Measurements from ENCODE around the gene SLC39A2. TPM values are rescaled to one million over a fixed set of nuclear protein-coding genes. Genes with fewer than 3 reads are reported as not detected.

The SLC39A2 gene
- total and polyA plus RNA-seq, 2 experiments from 2014 or later: not detected

GRCh38 chr14:21049271-21049673, 50.2 kb downstream of the SLC39A2 start (continued):
- TF ChIP-seq ETS1 (IDR thresholded peaks at IDR 0.05): no peak

- Mint-ChIP-seq H3K27ac (no peak overlapping the region), H3K4me1 (peaks cover 6% of the 10 kb centered on the region; the same call in 2 of the 3 replicates), H3K36me3 (ENCODE audit: low read depth) (no peaks in the 10 kb centered on the region), H3K27me3 (ENCODE audit: insufficient read depth, low read depth, poor library complexity) (peaks cover 2% of the 10 kb centered on the region), H3K9me3 (no peaks in the 10 kb centered on the region), H3K4me3 (no peak overlapping the region)
- ATAC-seq (no peak), DNase-seq (ENCODE audit: low spot score) (no peak)
- TF ChIP-seq CREB1 (CRISPR knock-in tag; IDR thresholded peaks at IDR 0.05; ENCODE audit: low read depth) (no peak), CTCF (conservative IDR thresholded peaks at IDR 0.05; ENCODE audit: low read depth in 2 of 2) (no peak), EZH2 (IDR thresholded peaks at IDR 0.05; ENCODE audit: low read depth, unreplicated experiment) (no peak), EZH2phosphoT487 (IDR thresholded peaks at IDR 0.05; ENCODE audit: unreplicated experiment) (no peak)
- TF ChIP-seq, protein P1, sequence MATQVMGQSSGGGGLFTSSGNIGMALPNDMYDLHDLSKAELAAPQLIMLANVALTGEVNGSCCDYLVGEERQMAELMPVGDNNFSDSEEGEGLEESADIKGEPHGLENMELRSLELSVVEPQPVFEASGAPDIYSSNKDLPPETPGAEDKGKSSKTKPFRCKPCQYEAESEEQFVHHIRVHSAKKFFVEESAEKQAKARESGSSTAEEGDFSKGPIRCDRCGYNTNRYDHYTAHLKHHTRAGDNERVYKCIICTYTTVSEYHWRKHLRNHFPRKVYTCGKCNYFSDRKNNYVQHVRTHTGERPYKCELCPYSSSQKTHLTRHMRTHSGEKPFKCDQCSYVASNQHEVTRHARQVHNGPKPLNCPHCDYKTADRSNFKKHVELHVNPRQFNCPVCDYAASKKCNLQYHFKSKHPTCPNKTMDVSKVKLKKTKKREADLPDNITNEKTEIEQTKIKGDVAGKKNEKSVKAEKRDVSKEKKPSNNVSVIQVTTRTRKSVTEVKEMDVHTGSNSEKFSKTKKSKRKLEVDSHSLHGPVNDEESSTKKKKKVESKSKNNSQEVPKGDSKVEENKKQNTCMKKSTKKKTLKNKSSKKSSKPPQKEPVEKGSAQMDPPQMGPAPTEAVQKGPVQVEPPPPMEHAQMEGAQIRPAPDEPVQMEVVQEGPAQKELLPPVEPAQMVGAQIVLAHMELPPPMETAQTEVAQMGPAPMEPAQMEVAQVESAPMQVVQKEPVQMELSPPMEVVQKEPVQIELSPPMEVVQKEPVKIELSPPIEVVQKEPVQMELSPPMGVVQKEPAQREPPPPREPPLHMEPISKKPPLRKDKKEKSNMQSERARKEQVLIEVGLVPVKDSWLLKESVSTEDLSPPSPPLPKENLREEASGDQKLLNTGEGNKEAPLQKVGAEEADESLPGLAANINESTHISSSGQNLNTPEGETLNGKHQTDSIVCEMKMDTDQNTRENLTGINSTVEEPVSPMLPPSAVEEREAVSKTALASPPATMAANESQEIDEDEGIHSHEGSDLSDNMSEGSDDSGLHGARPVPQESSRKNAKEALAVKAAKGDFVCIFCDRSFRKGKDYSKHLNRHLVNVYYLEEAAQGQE (IDR thresholded peaks at IDR 0.05; ENCODE audit: unreplicated experiment): no peak
- no peaks in the 10 kb centered on the region for H4K20me1 ChIP-seq (replicated peaks; ENCODE audit: insufficient read depth)
- no peak overlapping the region for H3K4me2 ChIP-seq
- H3K36me3 ChIP-seq (ENCODE audit: insufficient read depth): no peaks in the 10 kb centered on the region
- H3K4me3 ChIP-seq: no peak overlapping the region
- H3K9me2 ChIP-seq (ENCODE audit: insufficient read depth): no peaks in the 10 kb centered on the region; the same call in 1 of the 2 replicates
- H3K4me1 ChIP-seq (ENCODE audit: insufficient read depth): peaks cover 4% of the 10 kb centered on the region; the same call in 1 of the 2 replicates
- no peak overlapping the region for H2AFZ ChIP-seq
- H3K27me3 ChIP-seq (ENCODE audit: insufficient read depth): no peaks in the 10 kb centered on the region
- H3F3A ChIP-seq (replicated peaks; ENCODE audit: low read depth): no peaks in the 10 kb centered on the region
- no peaks in the 10 kb centered on the region for H3K79me2 ChIP-seq (replicated peaks; ENCODE audit: insufficient read depth)
- H3K27ac ChIP-seq (ENCODE audit: low read depth): no peak overlapping the region
Observed at GRCh38 chr14:21050597-21050996, 51.5 kb downstream of the SLC39A2 start.

Small RNA genes lying within 50 kb of the gene (microRNA-seq; reads per million reads assigned to microRNA genes)
- not detected for gene MIR6717

Small RNA genes lying within 50 kb of the gene (small RNA-seq; reads per million reads assigned to genes)
- gene RN7SL189P (ENCODE audit: low replicate concordance): not detected

Other genes starting within 250 kb of the SLC39A2 start
- not detected in 2 replicates for gene EDDM3B, start 230.9 kb upstream of the SLC39A2 start, total RNA-seq (2014; rRNA removed; shearing (Covaris generic))
- gene EDDM3B, start 230.9 kb upstream of the SLC39A2 start, polyA plus RNA-seq (2016; fragmentation: Nextera tagmentation; extraction: Ambion mirVana): not detected in 2 replicates
- gene RNASE6, start 218.0 kb upstream of the SLC39A2 start, total RNA-seq (2014; rRNA removed; shearing (Covaris generic)): 0.45 TPM in 1 of 2 replicates, not detected in the other
- not detected in 2 replicates for gene RNASE6, start 218.0 kb upstream of the SLC39A2 start, polyA plus RNA-seq (2016; fragmentation: Nextera tagmentation; extraction: Ambion mirVana)
- gene RNASE1, start 196.4 kb upstream of the SLC39A2 start, total RNA-seq (2014; rRNA removed; shearing (Covaris generic)): 0.56 TPM in 1 of 2 replicates, not detected in the other
- gene RNASE1, start 196.4 kb upstream of the SLC39A2 start, polyA plus RNA-seq (2016; fragmentation: Nextera tagmentation; extraction: Ambion mirVana): 1.7 and 2.0 TPM in 2 replicates
- gene RNASE3, start 107.9 kb upstream of the SLC39A2 start, total RNA-seq (2014; rRNA removed; shearing (Covaris generic)): not detected in 2 replicates
- not detected in 2 replicates for gene RNASE3, start 107.9 kb upstream of the SLC39A2 start, polyA plus RNA-seq (2016; fragmentation: Nextera tagmentation; extraction: Ambion mirVana)
- gene RNASE2, start 43.8 kb upstream of the SLC39A2 start, total RNA-seq (2014; rRNA removed; shearing (Covaris generic)): not detected in 2 replicates
- not detected in 2 replicates for gene RNASE2, start 43.8 kb upstream of the SLC39A2 start, polyA plus RNA-seq (2016; fragmentation: Nextera tagmentation; extraction: Ambion mirVana)
- 156 and 163 TPM in 2 replicates for gene METTL17, start 9.3 kb upstream of the SLC39A2 start, total RNA-seq (2014; rRNA removed; shearing (Covaris generic))
- gene METTL17, start 9.3 kb upstream of the SLC39A2 start, polyA plus RNA-seq (2016; fragmentation: Nextera tagmentation; extraction: Ambion mirVana): 74.9 and 77.7 TPM in 2 replicates
- gene NDRG2, start 25.8 kb downstream of the SLC39A2 start, total RNA-seq (2014; rRNA removed; shearing (Covaris generic)): 15.2 and 20.6 TPM in 2 replicates
- 8.8 and 10.5 TPM in 2 replicates for gene NDRG2, start 25.8 kb downstream of the SLC39A2 start, polyA plus RNA-seq (2016; fragmentation: Nextera tagmentation; extraction: Ambion mirVana)
- not detected in 2 replicates for gene TPPP2, start 30.9 kb downstream of the SLC39A2 start, total RNA-seq (2014; rRNA removed; shearing (Covaris generic))
- not detected in 2 replicates for gene TPPP2, start 30.9 kb downstream of the SLC39A2 start, polyA plus RNA-seq (2016; fragmentation: Nextera tagmentation; extraction: Ambion mirVana)
- not detected in 2 replicates for gene RNASE13, start 35.5 kb downstream of the SLC39A2 start, total RNA-seq (2014; rRNA removed; shearing (Covaris generic))
- gene RNASE13, start 35.5 kb downstream of the SLC39A2 start, polyA plus RNA-seq (2016; fragmentation: Nextera tagmentation; extraction: Ambion mirVana): not detected in 2 replicates
- not detected in 2 replicates for gene RNASE7, start 43.1 kb downstream of the SLC39A2 start, total RNA-seq (2014; rRNA removed; shearing (Covaris generic))
- gene RNASE7, start 43.1 kb downstream of the SLC39A2 start, polyA plus RNA-seq (2016; fragmentation: Nextera tagmentation; extraction: Ambion mirVana): not detected in 2 replicates
- not detected in 2 replicates for gene RNASE8, start 58.5 kb downstream of the SLC39A2 start, total RNA-seq (2014; rRNA removed; shearing (Covaris generic))
- not detected in 2 replicates for gene RNASE8, start 58.5 kb downstream of the SLC39A2 start, polyA plus RNA-seq (2016; fragmentation: Nextera tagmentation; extraction: Ambion mirVana)
- gene ARHGEF40, start 71.0 kb downstream of the SLC39A2 start, total RNA-seq (2014; rRNA removed; shearing (Covaris generic)): 38.6 and 44.6 TPM in 2 replicates
- 17.7 and 21.5 TPM in 2 replicates for gene ARHGEF40, start 71.0 kb downstream of the SLC39A2 start, polyA plus RNA-seq (2016; fragmentation: Nextera tagmentation; extraction: Ambion mirVana)
- 148 and 153 TPM in 2 replicates for gene ZNF219, start 99.4 kb downstream of the SLC39A2 start, total RNA-seq (2014; rRNA removed; shearing (Covaris generic))
- gene ZNF219, start 99.4 kb downstream of the SLC39A2 start, polyA plus RNA-seq (2016; fragmentation: Nextera tagmentation; extraction: Ambion mirVana): 35.5 and 37.7 TPM in 2 replicates
- 0.59 TPM in 1 of 2 replicates, not detected in the other for gene TMEM253, start 101.8 kb downstream of the SLC39A2 start, total RNA-seq (2014; rRNA removed; shearing (Covaris generic))
- gene TMEM253, start 101.8 kb downstream of the SLC39A2 start, polyA plus RNA-seq (2016; fragmentation: Nextera tagmentation; extraction: Ambion mirVana): 0.95 and 2.7 TPM in 2 replicates
- gene OR5AU1, start 156.8 kb downstream of the SLC39A2 start, total RNA-seq (2014; rRNA removed; shearing (Covaris generic)): not detected in 2 replicates
- gene OR5AU1, start 156.8 kb downstream of the SLC39A2 start, polyA plus RNA-seq (2016; fragmentation: Nextera tagmentation; extraction: Ambion mirVana): not detected in 2 replicates